Measurements from ENCODE around the gene OGFRL1.
"Not testable (repeated sequence)": the region's sequence is repeated elsewhere in the genome, so short reads cannot be mapped to it uniquely, and the experiment has no call there.

OGFRL1 gene

DNA sequence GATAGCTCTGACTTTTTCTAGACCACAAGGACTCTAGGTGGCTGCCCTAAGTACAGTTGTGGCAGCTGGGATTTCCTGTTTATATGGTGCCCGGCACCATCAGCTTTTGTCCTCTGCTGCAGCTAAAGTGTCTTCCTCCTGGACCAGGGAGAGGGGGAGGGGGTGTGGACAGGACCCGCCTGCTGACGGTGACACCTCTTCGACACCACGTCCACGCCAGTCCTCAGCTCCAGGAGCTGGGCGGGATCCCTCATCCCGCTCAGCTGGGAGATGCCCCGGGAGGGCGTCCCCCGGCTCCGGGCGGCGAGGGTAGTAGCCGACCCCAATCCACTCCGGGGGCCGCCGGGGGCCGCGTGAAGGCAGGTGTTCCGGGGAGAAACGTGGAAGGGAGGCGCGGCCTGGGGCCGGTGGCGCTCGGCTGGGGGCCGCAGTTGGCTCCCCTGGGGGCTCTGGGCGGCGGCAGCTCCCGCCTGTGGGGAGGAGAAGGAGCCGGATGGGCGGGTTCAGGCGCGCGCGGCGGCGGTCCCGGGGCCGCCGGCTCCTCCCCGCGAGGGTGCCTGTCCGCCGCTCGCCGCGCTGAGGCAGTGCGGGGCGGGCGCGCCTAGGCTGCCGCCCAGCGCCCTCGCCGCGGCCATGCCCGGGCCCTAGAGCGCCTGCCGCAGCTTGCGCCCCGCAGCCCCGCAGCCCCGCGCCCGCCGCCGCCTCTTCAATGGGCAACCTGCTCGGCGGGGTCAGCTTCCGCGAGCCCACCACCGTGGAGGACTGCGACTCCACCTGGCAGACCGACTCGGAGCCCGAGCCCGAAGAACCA is at the start of gene OGFRL1:
Gene OGFRL1, plus strand, starts transcription at position 584 of the 811 bp plus-strand sequence. Its CDS starts 126 bp downstream, at position 710.
- peak; percentile 13 to 45 (median 32) for DNase-seq (ENCODE audit: low read depth in 2 of 3, low spot score in 1 of 3)

DNA sequence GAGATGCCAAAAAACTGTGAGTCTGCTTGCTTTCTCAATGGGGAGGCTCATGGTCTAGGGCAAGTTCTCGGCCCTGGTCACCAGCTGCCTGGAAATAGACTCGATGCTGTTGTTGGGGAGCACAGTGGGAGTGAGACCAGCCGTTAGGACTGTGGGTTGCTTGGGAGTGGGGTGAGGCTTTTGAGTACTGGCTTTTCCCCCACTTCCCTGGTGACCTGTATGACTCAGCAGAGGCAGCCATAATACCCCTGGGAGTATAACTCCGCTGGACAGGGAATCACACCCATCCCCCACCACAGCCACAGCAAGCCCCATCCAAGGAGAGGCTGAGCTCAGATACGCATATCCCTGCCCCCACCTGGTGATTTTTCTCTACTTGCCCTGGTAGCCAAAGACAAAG is 48.9 kb upstream of the OGFRL1 start:
- no peak for DNase-seq (ENCODE audit: low read depth in 2 of 3, low spot score in 1 of 3)

DNA sequence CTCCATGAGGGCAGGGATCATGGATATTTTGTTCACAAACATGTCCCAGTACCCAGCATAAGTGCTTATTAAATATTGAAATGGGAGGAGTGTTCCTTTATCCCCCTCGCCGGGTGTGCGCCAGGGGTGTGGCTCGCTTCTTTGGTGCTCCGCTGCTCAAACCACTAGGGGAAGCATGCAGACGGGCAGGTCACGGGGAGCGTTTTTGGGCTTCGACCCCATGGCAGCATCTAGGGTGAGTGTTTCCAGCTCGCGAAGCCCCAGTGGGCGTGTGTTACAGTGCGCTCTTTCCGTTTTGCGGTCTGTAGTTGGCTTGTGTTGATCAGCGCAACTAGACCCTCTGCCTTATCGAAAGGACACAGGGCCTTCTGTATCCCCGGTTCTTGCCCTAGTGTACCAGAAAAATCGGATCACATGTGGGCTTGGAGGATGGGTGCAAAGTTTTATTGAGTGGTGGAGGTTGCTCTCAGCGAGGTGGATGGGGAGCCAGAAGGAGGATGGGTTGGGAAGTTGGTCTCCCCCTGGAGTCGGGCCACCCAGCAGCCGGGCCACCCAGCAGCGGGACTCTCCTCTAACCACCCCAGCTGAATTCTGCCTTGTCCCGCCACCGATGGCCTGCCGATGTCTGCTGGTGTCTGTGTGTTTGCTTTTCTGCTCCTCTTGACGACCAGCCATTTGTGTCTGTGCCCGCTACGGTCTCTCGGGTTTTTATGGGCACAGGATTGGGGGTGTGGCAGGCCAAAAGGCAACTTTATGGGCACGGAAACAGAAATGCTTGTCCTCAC is 43.2 kb upstream of the OGFRL1 start:
- no peak for DNase-seq (ENCODE audit: low read depth in 2 of 3, low spot score in 1 of 3)

GRCh38 chr6:71246596-71246995 is 42.0 kb upstream of the OGFRL1 start:
- DNase-seq (ENCODE audit: low read depth in 2 of 3, low spot score in 1 of 3): no peak

GRCh38 chr6:71248306-71248765 is 40.3 kb upstream of the OGFRL1 start:
- DNase-seq (ENCODE audit: low read depth in 2 of 3, low spot score in 1 of 3): no peak

- no peak for DNase-seq (ENCODE audit: low read depth in 2 of 3, low spot score in 1 of 3)
Measured at GRCh38 chr6:71248878-71249544, 39.6 kb upstream of the OGFRL1 start.

DNA sequence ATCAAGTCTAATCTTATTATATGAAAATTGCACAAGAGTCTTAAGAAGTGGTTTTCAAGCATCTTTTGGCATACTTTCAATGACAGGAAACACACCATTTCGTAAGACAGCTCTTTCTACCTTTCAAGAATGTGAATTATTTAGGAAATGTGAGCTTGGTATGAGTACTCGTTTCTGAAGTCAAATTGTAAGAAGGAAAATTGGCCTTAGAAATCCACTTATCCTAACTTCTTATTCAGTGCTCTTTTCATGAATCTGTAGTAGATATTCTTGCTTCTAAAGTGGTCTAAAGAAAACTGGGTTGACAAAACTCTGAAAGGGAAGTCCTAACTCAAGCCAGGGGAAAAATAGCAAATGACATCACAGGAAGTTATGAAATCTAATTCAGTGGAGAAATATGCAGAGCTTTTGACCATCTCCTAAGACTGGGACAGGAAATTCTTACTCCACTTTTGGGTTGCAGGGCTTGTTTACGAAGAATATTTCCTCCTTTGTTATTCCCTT is 38.5 kb upstream of the OGFRL1 start:
- DNase-seq (ENCODE audit: low read depth in 2 of 3, low spot score in 1 of 3): no peak

DNA sequence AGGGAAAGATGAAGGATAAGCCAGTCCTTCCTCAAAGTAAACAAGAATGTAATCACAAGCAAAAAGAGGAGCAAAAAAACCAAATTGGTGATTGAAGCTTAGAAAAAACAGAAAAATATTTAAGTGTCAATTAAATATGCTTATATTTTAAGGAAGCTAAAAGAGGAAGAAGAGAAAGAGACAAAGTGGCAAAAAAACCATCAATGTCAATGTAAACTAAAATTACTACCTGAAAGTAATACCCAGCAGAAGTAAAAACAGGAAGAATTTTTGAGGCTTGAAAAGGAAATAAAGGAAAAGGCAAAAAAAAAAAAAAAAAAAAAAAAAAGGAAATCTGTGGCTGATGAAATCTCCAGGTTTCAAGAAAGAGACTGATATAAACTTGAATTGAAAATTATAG is 36.2 kb upstream of the OGFRL1 start:
- no peak for DNase-seq (ENCODE audit: low read depth in 2 of 3, low spot score in 1 of 3)

GRCh38 chr6:71252960-71253359 is 35.7 kb upstream of the OGFRL1 start:
- DNase-seq (ENCODE audit: low read depth in 2 of 3, low spot score in 1 of 3): no peak

DNA sequence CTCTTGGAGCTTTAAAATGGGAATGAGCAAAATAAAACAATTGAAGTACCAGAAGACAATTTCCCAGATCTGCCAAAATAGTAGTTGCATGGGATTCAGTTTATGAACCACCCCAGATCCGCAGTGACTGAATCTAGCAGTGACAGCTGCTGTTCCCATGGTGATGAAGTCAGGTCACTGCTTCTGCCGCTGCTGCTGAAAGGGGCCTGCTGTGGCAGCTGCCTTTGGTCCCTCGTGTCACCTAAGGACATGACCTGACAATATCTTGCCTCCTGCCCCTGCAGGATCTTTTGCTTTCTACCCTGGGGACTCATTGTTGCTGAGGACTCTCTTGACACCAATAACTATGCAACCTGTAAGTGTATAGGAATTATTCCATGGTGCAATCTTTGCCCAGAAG is 34.3 kb upstream of the OGFRL1 start:
- DNase-seq (ENCODE audit: low read depth in 2 of 3, low spot score in 1 of 3): no peak

- no peak for DNase-seq (ENCODE audit: low read depth in 2 of 3, low spot score in 1 of 3)
Measured at GRCh38 chr6:71258078-71258866, 30.3 kb upstream of the OGFRL1 start.

DNA sequence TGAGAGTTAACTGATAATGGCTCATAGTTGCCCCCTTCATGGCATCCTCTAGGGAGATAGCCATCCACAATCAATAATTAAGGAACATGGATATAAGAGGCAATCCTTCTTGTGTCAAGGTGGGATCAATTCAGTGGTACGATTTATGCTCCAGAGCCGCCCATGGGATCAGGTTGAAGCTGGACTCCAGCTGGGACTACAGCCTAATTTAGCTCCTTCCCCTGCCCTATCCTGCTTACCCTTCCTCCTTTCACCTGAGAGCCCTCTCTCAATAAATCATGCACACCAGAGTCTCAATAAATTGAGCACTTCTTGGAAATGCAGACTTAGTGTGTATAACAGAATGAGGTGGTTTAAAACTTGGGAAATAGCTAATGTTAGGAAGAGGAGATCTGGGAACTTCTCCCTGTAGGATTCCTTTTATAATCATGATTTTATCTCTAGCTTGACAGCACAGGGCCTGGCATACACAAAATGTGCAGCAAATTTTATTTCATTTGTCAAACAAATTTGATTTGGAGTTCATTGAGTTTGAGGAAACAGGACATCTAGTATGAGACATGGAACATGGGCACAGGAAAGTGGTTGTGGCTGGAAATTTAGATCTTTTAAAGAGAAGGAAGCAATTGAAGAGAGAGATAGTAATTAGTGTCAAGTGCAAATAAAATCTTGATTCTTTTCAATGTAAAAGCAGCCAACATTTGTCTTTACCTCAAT is 28.6 kb upstream of the OGFRL1 start:
- DNase-seq (ENCODE audit: low read depth in 2 of 3, low spot score in 1 of 3): no peak

- DNase-seq (ENCODE audit: low read depth in 2 of 3, low spot score in 1 of 3): no peak
Measured at GRCh38 chr6:71262914-71263313, 25.7 kb upstream of the OGFRL1 start.

DNA sequence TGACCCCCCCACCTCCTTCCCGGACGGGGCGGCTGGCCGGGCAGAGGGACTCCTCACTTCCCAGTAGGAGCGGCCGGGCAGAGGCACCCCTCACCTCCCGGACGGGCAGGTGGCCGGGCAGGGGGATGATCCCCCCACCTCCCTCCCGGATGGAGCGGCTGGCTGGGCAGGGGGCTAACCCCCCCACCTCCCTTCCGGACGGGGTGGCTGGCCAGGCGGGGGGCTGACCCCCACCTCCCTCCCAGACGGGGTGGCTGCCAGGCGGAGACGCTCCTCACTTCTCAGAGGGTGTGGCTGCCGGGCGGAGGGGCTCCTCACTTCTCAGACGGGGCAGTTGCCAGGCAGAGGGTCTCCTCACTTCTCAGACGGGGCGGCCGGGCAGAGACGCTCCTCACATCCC is 22.2 kb upstream of the OGFRL1 start:
- not testable (repeated sequence) for DNase-seq (ENCODE audit: low read depth in 2 of 3, low spot score in 1 of 3)

DNA sequence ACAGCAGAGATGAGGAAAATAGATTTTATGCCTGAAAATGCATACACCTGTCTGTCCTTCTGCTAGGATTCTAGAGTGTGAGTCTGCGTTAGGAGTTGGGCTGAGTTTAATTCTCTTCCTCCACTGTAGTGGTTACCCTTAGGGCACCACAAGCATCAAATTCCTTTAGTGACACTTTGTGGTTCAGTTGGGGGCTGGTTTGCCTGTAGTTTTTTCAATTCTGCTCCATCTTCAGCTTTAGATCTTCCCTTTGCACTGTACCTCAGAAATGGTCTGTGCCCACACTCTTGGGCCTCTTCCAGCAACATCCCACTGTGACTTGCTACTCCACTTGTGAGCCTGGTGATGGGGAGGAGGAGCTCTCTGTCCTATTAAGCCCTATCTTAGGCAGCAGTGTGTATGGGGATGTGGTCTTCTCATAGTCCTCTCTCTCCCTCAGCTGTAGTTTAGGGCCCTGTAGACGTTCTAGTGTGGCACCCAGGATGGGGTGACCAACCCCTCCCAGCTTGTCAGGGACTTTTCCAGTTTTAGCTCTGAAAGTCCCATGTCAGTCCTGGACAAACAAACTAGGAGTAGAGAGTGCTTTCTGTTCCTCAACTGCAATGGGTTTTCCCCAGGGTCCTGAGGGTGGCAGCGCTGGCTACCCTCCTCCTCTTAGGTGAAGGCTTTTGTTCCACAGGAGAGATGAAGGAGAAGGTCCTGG is 19.7 kb upstream of the OGFRL1 start:
- DNase-seq (ENCODE audit: low read depth in 2 of 3, low spot score in 1 of 3): no peak

GRCh38 chr6:71277926-71278600 is 10.5 kb upstream of the OGFRL1 start:
- no peak for DNase-seq (ENCODE audit: low read depth in 2 of 3, low spot score in 1 of 3)

GRCh38 chr6:71279321-71279720 is 9.3 kb upstream of the OGFRL1 start:
- no peak for DNase-seq (ENCODE audit: low read depth in 2 of 3, low spot score in 1 of 3)

DNA sequence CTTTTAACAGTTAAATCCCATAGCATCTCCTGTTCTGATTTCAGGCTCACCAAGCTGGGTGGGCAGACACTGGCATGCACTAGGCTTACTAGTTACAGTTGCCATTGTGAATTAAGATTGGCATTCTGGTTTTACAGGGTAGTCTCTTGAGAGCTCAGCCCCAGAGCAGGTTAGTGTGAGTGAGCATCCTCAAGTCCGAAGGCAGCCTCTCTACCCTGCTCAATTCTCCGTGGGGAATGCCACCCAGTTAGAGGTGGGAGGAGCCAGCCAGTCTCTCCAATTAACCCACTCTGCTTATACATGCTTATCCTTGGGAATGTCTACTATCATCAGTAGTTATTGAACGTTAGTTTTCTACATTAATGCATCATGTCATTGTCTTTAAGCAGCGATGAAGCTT is 8.9 kb upstream of the OGFRL1 start:
- DNase-seq (ENCODE audit: low read depth in 2 of 3, low spot score in 1 of 3): no peak

- DNase-seq (ENCODE audit: low read depth in 2 of 3, low spot score in 1 of 3): no peak
Measured at GRCh38 chr6:71280701-71281100, 7.9 kb upstream of the OGFRL1 start.

Measured in stimulated activated CD4-positive, alpha-beta T cell treated with anti-CD3 and anti-CD28 coated beads, Interleukin-12 subunit alpha, Interleukin-12 subunit beta, amount 100 ng/mL, for 48 hours (primary cell).